ENCODE data around the gene CNTN6.

Gene CNTN6

DNA sequence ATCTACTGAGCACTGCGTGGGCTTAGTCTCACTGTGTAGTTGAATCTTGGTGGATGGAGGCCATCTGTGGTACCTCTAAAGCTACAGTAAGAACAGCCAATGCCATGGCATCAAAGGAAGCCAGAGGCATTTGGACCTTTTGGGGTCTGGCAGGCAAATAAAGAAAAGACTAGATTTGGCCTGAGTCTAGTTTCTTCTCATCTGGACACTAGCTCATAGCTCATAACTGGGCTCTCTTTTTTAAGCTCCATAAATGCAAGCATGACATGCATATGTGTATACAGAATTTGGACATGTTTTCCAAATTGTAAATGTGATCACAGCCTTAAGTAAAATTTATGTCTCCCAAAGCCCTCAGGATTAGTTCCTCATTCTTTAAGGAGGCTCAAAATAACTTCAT, 107.5 kb downstream of the CNTN6 start:
- Histone ChIP-seq H3K36me3 (ENCODE audit: insufficient read depth, low read length) (no peaks in the 10 kb centered on the region), H3K27me3 (ENCODE audit: insufficient read depth, low read length, poor library complexity, severe bottlenecking) (no peaks in the 10 kb centered on the region), H3K9ac (ENCODE audit: low read depth, low read length, poor library complexity, severe bottlenecking) (no peak overlapping the region), H3K9me3 (ENCODE audit: insufficient read depth, low read depth, low read length) (peaks cover 3% of the 10 kb centered on the region; the same call in 1 of the 2 replicates), H3F3A (ENCODE audit: low read depth) (no peaks in the 10 kb centered on the region), H4K20me1 (ENCODE audit: insufficient read depth, low read length, poor library complexity, severe bottlenecking) (no peaks in the 10 kb centered on the region), H3K79me2 (ENCODE audit: insufficient read depth, low read length) (no peaks in the 10 kb centered on the region), H3K4me1 (ENCODE audit: insufficient read depth, low read length, poor library complexity, severe bottlenecking) (no peaks in the 10 kb centered on the region), H2AFZ (ENCODE audit: low read length) (no peak overlapping the region), H3K4me3 (ENCODE audit: low read length, poor library complexity, severe bottlenecking) (no peak overlapping the region), H3K4me2 (ENCODE audit: low read depth, low read length, poor library complexity, severe bottlenecking) (no peak overlapping the region), H3K9me2 (replicated peaks; ENCODE audit: low read depth, low read length) (no peaks in the 10 kb centered on the region)
- TF ChIP-seq, protein P1, sequence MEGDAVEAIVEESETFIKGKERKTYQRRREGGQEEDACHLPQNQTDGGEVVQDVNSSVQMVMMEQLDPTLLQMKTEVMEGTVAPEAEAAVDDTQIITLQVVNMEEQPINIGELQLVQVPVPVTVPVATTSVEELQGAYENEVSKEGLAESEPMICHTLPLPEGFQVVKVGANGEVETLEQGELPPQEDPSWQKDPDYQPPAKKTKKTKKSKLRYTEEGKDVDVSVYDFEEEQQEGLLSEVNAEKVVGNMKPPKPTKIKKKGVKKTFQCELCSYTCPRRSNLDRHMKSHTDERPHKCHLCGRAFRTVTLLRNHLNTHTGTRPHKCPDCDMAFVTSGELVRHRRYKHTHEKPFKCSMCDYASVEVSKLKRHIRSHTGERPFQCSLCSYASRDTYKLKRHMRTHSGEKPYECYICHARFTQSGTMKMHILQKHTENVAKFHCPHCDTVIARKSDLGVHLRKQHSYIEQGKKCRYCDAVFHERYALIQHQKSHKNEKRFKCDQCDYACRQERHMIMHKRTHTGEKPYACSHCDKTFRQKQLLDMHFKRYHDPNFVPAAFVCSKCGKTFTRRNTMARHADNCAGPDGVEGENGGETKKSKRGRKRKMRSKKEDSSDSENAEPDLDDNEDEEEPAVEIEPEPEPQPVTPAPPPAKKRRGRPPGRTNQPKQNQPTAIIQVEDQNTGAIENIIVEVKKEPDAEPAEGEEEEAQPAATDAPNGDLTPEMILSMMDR (conservative IDR thresholded peaks at IDR 0.05; ENCODE audit: low read length): no peak
- no peak for TF ChIP-seq EZH2phosphoT487 (IDR thresholded peaks at IDR 0.05; ENCODE audit: borderline replicate concordance)

DNA sequence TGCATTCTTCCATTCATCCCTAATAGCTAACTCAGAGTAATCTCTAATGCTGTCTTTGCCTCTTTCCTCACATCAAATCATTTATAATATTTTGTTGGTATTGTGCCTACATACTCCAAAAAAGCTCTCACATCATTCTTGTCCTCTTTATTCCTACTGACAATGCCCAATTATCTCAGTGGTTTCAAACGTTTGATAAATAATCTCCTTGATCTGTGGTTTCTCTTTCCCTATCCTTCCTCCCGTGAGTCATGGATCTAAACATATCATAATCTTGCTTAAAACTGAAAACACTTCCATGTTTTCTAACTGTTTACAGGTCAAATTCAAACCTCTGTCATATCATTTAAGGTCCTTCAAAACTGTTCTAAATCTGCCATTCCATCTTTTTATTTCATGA, 115.1 kb downstream of the CNTN6 start:
- Histone ChIP-seq H3K27me3 (ENCODE audit: insufficient read depth, low read length, poor library complexity, severe bottlenecking) (no peaks in the 10 kb centered on the region), H3K9me2 (replicated peaks; ENCODE audit: low read depth, low read length) (no peaks in the 10 kb centered on the region), H3K4me2 (ENCODE audit: low read depth, low read length, poor library complexity, severe bottlenecking) (no peak overlapping the region), H3K36me3 (ENCODE audit: insufficient read depth, low read length) (no peaks in the 10 kb centered on the region), H3K4me1 (ENCODE audit: insufficient read depth, low read length, poor library complexity, severe bottlenecking) (no peaks in the 10 kb centered on the region), H3K4me3 (ENCODE audit: low read length, poor library complexity, severe bottlenecking) (no peak overlapping the region), H3K9me3 (ENCODE audit: insufficient read depth, low read depth, low read length) (no peaks in the 10 kb centered on the region; the same call in 1 of the 2 replicates), H3K79me2 (ENCODE audit: insufficient read depth, low read length) (no peaks in the 10 kb centered on the region), H3F3A (ENCODE audit: low read depth) (no peaks in the 10 kb centered on the region), H4K20me1 (ENCODE audit: insufficient read depth, low read length, poor library complexity, severe bottlenecking) (no peaks in the 10 kb centered on the region), H2AFZ (ENCODE audit: low read length) (no peak overlapping the region), H3K9ac (ENCODE audit: low read depth, low read length, poor library complexity, severe bottlenecking) (no peak overlapping the region)
- TF ChIP-seq EZH2phosphoT487 (IDR thresholded peaks at IDR 0.05; ENCODE audit: borderline replicate concordance): no peak
- TF ChIP-seq, protein P1 (conservative IDR thresholded peaks at IDR 0.05; ENCODE audit: low read length): no peak

DNA sequence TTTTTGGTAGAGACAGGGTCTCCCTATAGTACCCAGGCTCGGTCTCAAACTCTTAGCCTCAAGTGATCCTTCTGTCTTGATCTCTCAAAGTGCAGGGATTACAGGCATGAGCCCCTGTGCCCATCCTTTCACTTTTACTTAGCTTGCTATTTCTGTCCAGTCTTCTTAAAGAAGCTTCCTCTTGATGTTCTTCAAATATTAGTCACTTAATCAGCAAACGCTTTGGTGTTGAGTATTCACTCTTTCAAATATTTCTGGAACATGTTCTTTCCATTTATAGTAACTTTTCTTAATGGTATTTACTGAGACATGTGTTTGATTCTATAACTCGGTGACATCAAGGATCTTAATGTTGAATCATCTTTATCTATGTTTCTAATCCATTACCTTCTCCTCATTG, 122.1 kb downstream of the CNTN6 start:
- Histone ChIP-seq H3K36me3 (ENCODE audit: insufficient read depth, low read length) (no peaks in the 10 kb centered on the region), H3K4me2 (ENCODE audit: low read depth, low read length, poor library complexity, severe bottlenecking) (no peak overlapping the region), H3K9ac (ENCODE audit: low read depth, low read length, poor library complexity, severe bottlenecking) (no peak overlapping the region), H3K27me3 (ENCODE audit: insufficient read depth, low read length, poor library complexity, severe bottlenecking) (no peaks in the 10 kb centered on the region), H4K20me1 (ENCODE audit: insufficient read depth, low read length, poor library complexity, severe bottlenecking) (no peaks in the 10 kb centered on the region), H2AFZ (ENCODE audit: low read length) (no peak overlapping the region), H3K4me3 (ENCODE audit: low read length, poor library complexity, severe bottlenecking) (no peak overlapping the region), H3K9me2 (replicated peaks; ENCODE audit: low read depth, low read length) (no peaks in the 10 kb centered on the region), H3F3A (ENCODE audit: low read depth) (no peaks in the 10 kb centered on the region), H3K79me2 (ENCODE audit: insufficient read depth, low read length) (no peaks in the 10 kb centered on the region), H3K9me3 (ENCODE audit: insufficient read depth, low read depth, low read length) (peaks cover 2% of the 10 kb centered on the region; the same call in 1 of the 2 replicates), H3K4me1 (ENCODE audit: insufficient read depth, low read length, poor library complexity, severe bottlenecking) (no peaks in the 10 kb centered on the region)
- TF ChIP-seq, protein P1 (conservative IDR thresholded peaks at IDR 0.05; ENCODE audit: low read length): no peak
- TF ChIP-seq EZH2phosphoT487 (IDR thresholded peaks at IDR 0.05; ENCODE audit: borderline replicate concordance): no peak
